Esophagus squamous epithelium (tissue), 4 donors: ENCODE results near the gene PCGF2.

ENCODE experiments used
- POLR2A ChIP-seq, 4 donors: fragments of 450-650 bp; IDR thresholded peaks; one replicate each; pipeline ENCODE4 v1.6.1; 2017; ENCODE audit warnings: antibody characterized with exemption in 4 of 4, mild to moderate bottlenecking in 4 of 4, moderate library complexity in 3 of 4
- TF ChIP-seq, protein P1 (sequence below), 6 experiments: fragments of 450-650 bp in 4 of 6; fragments of 200-600 bp in 2 of 6; sonication (generic) in 2 of 6; IDR thresholded peaks; one replicate each; pipeline ENCODE4 v1.5.1; 2016 to 2019; ENCODE audit warnings: antibody characterized with exemption in 6 of 6, mild to moderate bottlenecking in 4 of 6, moderate library complexity in 4 of 6

DNA sequence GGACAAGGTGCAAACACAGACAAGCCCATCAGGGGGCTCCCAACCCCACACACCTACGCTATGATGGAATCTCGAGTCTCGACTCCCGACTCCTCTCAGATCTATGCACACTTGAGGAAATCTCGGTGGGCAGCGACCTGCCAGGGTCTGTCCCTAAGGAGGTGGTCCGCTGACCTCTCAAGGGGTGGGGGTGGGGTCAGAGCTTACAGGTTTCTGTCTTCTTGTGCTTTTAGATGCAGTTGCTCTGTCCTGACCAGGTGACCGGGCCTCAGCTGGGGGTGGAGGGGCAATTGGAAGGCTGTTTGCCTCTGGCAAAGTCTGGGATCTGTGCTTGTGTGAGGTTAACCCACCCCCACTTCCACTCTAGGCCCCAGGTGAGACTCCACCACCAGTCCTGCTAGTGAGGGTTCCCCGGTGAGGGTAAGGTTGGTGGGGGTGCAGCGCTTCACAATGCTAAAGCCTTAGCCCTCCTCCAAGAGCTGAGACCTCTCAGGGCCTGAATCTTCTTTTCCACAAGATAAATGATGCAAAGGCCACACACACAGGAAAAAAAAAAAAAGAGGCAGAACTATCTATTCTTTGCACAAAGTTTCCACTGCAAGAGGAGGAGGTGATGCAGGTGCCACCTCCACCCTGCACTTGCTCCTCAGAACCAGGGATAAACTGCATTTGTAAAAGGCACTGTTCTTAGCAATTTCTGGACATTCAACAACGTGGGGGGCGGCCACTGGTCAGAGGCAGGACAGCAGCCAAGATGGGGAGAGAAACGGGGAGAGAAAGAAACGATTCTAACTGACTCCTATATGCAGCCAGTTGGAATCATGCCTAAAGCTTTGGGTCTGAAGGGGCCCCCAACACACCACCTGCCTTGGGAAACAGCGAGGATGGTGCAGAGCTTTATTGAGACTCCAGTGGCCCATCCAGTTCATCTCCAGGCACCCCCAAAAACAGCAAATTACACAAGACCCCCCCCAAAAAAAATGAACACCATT is 13.9 kb downstream of the PCGF2 start:
- TF ChIP-seq, protein P1, sequence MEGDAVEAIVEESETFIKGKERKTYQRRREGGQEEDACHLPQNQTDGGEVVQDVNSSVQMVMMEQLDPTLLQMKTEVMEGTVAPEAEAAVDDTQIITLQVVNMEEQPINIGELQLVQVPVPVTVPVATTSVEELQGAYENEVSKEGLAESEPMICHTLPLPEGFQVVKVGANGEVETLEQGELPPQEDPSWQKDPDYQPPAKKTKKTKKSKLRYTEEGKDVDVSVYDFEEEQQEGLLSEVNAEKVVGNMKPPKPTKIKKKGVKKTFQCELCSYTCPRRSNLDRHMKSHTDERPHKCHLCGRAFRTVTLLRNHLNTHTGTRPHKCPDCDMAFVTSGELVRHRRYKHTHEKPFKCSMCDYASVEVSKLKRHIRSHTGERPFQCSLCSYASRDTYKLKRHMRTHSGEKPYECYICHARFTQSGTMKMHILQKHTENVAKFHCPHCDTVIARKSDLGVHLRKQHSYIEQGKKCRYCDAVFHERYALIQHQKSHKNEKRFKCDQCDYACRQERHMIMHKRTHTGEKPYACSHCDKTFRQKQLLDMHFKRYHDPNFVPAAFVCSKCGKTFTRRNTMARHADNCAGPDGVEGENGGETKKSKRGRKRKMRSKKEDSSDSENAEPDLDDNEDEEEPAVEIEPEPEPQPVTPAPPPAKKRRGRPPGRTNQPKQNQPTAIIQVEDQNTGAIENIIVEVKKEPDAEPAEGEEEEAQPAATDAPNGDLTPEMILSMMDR (IDR thresholded peaks at IDR 0.05) = no peak
- TF ChIP-seq POLR2A (IDR thresholded peaks at IDR 0.05) = no peak
